ENCODE measurements around the gene CEACAM7.

The CEACAM7 gene

DNA sequence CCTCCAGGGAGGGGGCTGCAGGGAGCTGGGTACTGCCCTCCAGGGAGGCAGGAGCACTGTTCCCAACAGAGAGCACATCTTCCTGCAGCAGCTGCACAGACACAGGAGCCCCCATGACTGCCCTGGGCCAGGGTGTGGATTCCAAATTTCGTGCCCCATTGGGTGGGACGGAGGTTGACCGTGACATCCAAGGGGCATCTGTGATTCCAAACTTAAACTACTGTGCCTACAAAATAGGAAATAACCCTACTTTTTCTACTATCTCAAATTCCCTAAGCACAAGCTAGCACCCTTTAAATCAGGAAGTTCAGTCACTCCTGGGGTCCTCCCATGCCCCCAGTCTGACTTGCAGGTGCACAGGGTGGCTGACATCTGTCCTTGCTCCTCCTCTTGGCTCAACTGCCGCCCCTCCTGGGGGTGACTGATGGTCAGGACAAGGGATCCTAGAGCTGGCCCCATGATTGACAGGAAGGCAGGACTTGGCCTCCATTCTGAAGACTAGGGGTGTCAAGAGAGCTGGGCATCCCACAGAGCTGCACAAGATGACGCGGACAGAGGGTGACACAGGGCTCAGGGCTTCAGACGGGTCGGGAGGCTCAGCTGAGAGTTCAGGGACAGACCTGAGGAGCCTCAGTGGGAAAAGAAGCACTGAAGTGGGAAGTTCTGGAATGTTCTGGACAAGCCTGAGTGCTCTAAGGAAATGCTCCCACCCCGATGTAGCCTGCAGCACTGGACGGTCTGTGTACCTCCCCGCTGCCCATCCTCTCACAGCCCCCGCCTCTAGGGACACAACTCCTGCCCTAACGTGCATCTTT is 12.5 kb upstream of the CEACAM7 start:
- Histone ChIP-seq H3K36me3 (no peaks in the 10 kb centered on the region), H4K20me1 (peaks cover 18% of the 10 kb centered on the region; the same call in 1 of the 2 replicates), H3K4me3 (no peak overlapping the region), H3K9ac (no peak overlapping the region), H3K27ac (no peak overlapping the region), H3K4me1 (0 out of 2 replicates have a peak, but pooled peaks cover 5% of the 10 kb centered on the region), H3K4me2 (no peak overlapping the region), H3K27me3 (peaks cover 12% of the 10 kb centered on the region; the same call in 1 of the 2 replicates), H3K9me3 (no peaks in the 10 kb centered on the region)
- TF ChIP-seq Cebpa-rat (IDR thresholded peaks at IDR 0.05) = no peak

DNA sequence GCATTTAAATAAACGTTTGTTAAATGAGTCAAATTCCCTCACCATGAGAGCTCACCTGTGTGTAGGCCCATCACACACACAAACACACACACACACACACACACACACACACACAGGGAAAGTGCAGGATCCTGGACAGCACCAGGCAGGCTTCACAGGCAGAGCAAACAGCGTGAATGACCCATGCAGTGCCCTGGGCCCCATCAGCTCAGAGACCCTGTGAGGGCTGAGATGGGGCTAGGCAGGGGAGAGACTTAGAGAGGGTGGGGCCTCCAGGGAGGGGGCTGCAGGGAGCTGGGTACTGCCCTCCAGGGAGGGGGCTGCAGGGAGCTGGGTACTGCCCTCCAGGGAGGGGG is 11.9 kb upstream of the CEACAM7 start:
- H3K27ac ChIP-seq = no peak overlapping the region
- no peaks in the 10 kb centered on the region for H3K9me3 ChIP-seq
- no peak overlapping the region for H3K4me2 ChIP-seq
- no peak overlapping the region for H3K4me3 ChIP-seq
- H3K4me1 ChIP-seq = 0 out of 2 replicates have a peak, but pooled peaks cover 5% of the 10 kb centered on the region
- H3K36me3 ChIP-seq = no peaks in the 10 kb centered on the region
- no peak overlapping the region for H3K9ac ChIP-seq
- H4K20me1 ChIP-seq = peaks cover 17% of the 10 kb centered on the region; the same call in 1 of the 2 replicates
- peaks cover 8% of the 10 kb centered on the region; the same call in 1 of the 2 replicates for H3K27me3 ChIP-seq
- no peak for TF ChIP-seq Cebpa-rat (IDR thresholded peaks at IDR 0.05)

DNA sequence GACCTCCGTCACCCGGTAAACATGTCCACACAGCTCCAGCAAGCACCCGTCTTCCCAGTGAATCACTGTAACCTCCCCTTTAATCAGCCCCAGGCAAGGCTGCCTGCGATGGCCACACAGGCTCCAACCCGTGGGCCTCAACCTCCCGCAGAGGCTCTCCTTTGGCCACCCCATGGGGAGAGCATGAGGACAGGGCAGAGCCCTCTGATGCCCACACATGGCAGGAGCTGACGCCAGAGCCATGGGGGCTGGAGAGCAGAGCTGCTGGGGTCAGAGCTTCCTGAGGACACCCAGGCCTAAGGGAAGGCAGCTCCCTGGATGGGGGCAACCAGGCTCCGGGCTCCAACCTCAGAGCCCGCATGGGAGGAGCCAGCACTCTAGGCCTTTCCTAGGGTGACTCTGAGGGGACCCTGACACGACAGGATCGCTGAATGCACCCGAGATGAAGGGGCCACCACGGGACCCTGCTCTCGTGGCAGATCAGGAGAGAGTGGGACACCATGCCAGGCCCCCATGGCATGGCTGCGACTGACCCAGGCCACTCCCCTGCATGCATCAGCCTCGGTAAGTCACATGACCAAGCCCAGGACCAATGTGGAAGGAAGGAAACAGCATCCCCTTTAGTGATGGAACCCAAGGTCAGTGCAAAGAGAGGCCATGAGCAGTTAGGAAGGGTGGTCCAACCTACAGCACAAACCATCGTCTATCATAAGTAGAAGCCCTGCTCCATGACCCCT is 11.3 kb upstream of the CEACAM7 start:
- Histone ChIP-seq H3K36me3 (no peaks in the 10 kb centered on the region), H3K27ac (no peak overlapping the region), H3K4me2 (no peak overlapping the region), H4K20me1 (peaks cover 17% of the 10 kb centered on the region; the same call in 1 of the 2 replicates), H3K27me3 (0 out of 2 replicates have a peak, but pooled peaks cover 7% of the 10 kb centered on the region), H3K4me1 (0 out of 2 replicates have a peak, but pooled peaks cover 5% of the 10 kb centered on the region), H3K4me3 (no peak overlapping the region), H3K9ac (no peak overlapping the region), H3K9me3 (no peaks in the 10 kb centered on the region)
- no peak for TF ChIP-seq Cebpa-rat (IDR thresholded peaks at IDR 0.05)

DNA sequence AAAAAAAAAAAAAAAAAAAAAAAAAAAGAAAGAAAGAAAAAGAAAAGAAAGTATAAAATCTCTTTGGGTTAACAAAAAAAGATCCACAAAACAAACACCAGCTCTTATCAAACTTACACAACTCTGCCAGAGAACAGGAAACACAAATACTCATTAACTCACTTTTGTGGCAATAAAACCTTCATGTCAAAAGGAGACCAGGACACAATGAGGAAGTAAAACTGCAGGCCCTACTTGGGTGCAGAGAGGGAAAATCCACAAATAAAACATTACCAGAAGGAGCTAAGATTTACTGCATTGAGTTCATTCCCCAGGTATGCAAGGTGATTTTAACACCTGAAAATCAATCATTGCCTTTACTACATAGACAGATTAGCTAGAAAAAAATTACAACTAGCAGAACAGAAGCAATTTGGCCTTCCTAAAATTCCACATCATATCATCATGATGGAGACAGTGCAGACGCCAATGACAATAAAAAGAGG is 10.7 kb upstream of the CEACAM7 start:
- H3K4me1 ChIP-seq = 0 out of 2 replicates have a peak, but pooled peaks cover 5% of the 10 kb centered on the region
- no peaks in the 10 kb centered on the region for H3K36me3 ChIP-seq
- TF ChIP-seq Cebpa-rat (IDR thresholded peaks at IDR 0.05) = no peak
- no peak overlapping the region for H3K4me2 ChIP-seq
- H3K27ac ChIP-seq = no peak overlapping the region
- no peak overlapping the region for H3K4me3 ChIP-seq
- H3K9me3 ChIP-seq = no peaks in the 10 kb centered on the region
- no peak overlapping the region for H3K9ac ChIP-seq
- 0 out of 2 replicates have a peak, but pooled peaks cover 1% of the 10 kb centered on the region for H3K27me3 ChIP-seq
- H4K20me1 ChIP-seq = peaks cover 17% of the 10 kb centered on the region; the same call in 1 of the 2 replicates

DNA sequence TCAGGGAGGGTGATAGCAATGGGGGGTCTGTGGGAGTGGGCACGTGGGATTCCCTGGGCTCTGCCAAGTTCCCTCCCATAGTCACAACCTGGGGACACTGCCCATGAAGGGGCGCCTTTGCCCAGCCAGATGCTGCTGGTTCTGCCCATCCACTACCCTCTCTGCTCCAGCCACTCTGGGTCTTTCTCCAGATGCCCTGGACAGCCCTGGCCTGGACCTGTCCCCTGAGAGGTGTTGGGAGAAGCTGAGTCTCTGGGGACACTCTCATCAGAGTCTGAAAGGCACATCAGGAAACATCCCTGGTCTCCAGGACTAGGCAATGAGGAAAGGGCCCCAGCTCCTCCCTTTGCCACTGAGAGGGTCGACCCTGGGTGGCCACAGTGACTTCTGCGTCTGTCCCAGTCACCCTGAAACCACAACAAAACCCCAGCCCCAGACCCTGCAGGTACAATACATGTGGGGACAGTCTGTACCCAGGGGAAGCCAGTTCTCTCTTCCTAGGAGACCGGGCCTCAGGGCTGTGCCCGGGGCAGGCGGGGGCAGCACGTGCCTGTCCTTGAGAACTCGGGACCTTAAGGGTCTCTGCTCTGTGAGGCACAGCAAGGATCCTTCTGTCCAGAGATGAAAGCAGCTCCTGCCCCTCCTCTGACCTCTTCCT is 9.3 kb upstream of the CEACAM7 start:
- Histone ChIP-seq H3K4me1 (0 out of 2 replicates have a peak, but pooled peaks cover 5% of the 10 kb centered on the region), H3K27ac (no peak overlapping the region), H4K20me1 (peaks cover 17% of the 10 kb centered on the region; the same call in 1 of the 2 replicates), H3K27me3 (no peaks in the 10 kb centered on the region), H3K36me3 (no peaks in the 10 kb centered on the region), H3K4me3 (no peak overlapping the region), H3K4me2 (no peak overlapping the region), H3K9ac (no peak overlapping the region), H3K9me3 (no peaks in the 10 kb centered on the region)
- no peak for TF ChIP-seq Cebpa-rat (IDR thresholded peaks at IDR 0.05)

DNA sequence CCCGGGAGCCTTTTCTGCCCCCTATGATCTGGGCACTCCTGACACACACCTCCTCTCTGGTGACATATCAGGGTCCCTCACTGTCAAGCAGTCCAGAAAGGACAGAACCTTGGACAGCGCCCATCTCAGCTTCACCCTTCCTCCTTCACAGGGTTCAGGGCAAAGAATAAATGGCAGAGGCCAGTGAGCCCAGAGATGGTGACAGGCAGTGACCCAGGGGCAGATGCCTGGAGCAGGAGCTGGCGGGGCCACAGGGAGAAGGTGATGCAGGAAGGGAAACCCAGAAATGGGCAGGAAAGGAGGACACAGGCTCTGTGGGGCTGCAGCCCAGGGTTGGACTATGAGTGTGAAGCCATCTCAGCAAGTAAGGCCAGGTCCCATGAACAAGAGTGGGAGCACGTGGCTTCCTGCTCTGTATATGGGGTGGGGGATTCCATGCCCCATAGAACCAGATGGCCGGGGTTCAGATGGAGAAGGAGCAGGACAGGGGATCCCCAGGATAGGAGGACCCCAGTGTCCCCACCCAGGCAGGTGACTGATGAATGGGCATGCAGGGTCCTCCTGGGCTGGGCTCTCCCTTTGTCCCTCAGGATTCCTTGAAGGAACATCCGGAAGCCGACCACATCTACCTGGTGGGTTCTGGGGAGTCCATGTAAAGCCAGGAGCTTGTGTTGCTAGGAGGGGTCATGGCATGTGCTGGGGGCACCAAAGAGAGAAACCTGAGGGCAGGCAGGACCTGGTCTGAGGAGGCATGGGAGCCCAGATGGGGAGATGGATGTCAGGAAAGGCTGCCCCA is 8.5 kb upstream of the CEACAM7 start:
- Histone ChIP-seq H3K9ac (no peak overlapping the region), H4K20me1 (peaks cover 17% of the 10 kb centered on the region; the same call in 1 of the 2 replicates), H3K27me3 (no peaks in the 10 kb centered on the region), H3K27ac (no peak overlapping the region), H3K36me3 (no peaks in the 10 kb centered on the region), H3K4me1 (0 out of 2 replicates have a peak, but pooled peaks cover 8% of the 10 kb centered on the region), H3K9me3 (no peaks in the 10 kb centered on the region), H3K4me3 (no peak overlapping the region), H3K4me2 (no peak overlapping the region)
- no peak for TF ChIP-seq Cebpa-rat (IDR thresholded peaks at IDR 0.05)

DNA sequence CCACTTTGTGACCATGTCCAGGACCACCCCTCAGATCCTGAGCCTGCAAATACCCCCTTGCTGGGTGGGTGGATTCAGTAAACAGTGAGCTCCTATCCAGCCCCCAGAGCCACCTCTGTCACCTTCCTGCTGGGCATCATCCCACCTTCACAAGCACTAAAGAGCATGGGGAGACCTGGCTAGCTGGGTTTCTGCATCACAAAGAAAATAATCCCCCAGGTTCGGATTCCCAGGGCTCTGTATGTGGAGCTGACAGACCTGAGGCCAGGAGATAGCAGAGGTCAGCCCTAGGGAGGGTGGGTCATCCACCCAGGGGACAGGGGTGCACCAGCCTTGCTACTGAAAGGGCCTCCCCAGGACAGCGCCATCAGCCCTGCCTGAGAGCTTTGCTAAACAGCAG is 7.7 kb upstream of the CEACAM7 start:
- no peak for TF ChIP-seq Cebpa-rat (IDR thresholded peaks at IDR 0.05)
- Histone ChIP-seq H3K4me3 (no peak overlapping the region), H3K9ac (no peak overlapping the region), H3K36me3 (no peaks in the 10 kb centered on the region), H3K4me1 (peaks cover 15% of the 10 kb centered on the region), H3K27me3 (no peaks in the 10 kb centered on the region), H3K4me2 (no peak overlapping the region), H4K20me1 (peaks cover 17% of the 10 kb centered on the region; the same call in 1 of the 2 replicates), H3K9me3 (no peaks in the 10 kb centered on the region), H3K27ac (no peak overlapping the region)

DNA sequence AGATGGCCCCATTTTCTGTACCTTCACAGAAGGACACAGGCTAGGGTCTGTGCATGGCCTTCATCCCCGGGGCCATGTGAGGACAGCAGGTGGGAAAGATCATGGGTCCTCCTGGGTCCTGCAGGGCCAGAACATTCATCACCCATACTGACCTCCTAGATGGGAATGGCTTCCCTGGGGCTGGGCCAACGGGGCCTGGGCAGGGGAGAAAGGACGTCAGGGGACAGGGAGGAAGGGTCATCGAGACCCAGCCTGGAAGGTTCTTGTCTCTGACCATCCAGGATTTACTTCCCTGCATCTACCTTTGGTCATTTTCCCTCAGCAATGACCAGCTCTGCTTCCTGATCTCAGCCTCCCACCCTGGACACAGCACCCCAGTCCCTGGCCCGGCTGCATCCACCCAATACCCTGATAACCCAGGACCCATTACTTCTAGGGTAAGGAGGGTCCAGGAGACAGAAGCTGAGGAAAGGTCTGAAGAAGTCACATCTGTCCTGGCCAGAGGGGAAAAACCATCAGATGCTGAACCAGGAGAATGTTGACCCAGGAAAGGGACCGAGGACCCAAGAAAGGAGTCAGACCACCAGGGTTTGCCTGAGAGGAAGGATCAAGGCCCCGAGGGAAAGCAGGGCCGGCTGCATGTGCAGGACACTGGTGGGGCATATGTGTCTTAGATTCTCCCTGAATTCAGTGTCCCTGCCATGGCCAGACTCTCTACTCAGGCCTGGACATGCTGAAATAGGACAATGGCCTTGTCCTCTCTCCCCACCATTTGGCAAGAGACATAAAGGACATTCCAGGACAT is 7.0 kb upstream of the CEACAM7 start:
- Histone ChIP-seq H4K20me1 (peaks cover 17% of the 10 kb centered on the region; the same call in 1 of the 2 replicates), H3K27ac (no peak overlapping the region), H3K36me3 (no peaks in the 10 kb centered on the region), H3K9ac (no peak overlapping the region), H3K4me3 (no peak overlapping the region), H3K4me1 (peaks cover 18% of the 10 kb centered on the region), H3K4me2 (no peak overlapping the region), H3K27me3 (no peaks in the 10 kb centered on the region), H3K9me3 (no peaks in the 10 kb centered on the region)
- no peak for TF ChIP-seq Cebpa-rat (IDR thresholded peaks at IDR 0.05)
